ENCODE results near the gene RASAL1. TPM values are rescaled to one million over a fixed set of nuclear protein-coding genes. Genes with fewer than 3 reads are reported as not detected.
A peak's percentile ranks its signal among the peaks of the same experiment; 100 is the strongest.

Gene RASAL1
- total RNA-seq, 1 donor: not detected

DNA sequence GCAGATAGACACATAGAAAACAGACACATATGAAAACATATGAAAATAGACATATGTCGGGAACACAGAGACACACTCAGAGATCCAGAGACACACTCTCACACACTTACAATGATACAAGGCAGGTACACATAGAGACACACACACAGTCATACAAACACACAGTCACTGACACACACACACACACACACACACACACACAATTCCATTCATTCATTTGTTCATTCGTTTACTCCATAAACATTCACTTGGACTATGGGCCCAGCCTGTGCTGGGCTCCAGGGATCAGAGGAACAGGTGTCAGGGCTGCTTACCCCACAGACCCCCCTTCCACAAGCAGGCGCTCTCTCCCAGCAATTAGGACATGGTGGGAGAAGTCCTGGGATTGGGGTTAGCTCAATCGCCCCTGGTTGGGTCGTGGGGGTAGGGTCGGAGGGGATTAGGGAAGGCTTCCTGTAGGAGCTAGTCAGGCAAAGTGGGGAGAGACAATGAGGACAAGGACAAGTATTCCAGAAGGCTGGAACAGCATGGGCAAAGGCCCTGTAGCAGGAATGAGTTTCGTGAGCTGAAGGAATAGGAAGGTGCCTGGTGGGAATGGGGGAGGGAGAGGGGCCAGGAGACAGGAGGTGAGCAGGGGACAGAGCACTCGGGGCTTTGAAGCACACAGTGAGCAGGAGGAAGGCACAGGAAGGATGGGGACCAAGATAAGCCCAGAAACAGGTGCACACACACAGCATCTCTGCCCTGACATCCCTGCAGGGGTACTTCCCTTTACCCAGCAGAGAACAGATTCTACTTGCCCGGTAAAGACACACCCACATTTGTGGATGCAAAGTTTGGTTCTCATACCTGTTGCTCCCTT is 6.5 kb downstream of the RASAL1 start:
- Histone ChIP-seq H3K4me3 (ENCODE audit: insufficient read depth, low read length) (no peak overlapping the region), H3K27ac (ENCODE audit: low read depth, low read length) (no peak overlapping the region), H3K79me2 (ENCODE audit: insufficient read depth, low read length) (no peaks in the 10 kb centered on the region), H3K36me3 (ENCODE audit: insufficient read depth, low read length) (no peaks in the 10 kb centered on the region), H3K4me1 (ENCODE audit: insufficient read depth, low read length) (no peaks in the 10 kb centered on the region), H3K27me3 (ENCODE audit: insufficient read depth, low read length) (no peaks in the 10 kb centered on the region), H4K20me1 (ENCODE audit: insufficient read depth, low read length) (no peaks in the 10 kb centered on the region), H3K4me2 (ENCODE audit: insufficient read depth, low read length) (no peak overlapping the region), H3K9me3 (ENCODE audit: low read depth, low read length) (no peaks in the 10 kb centered on the region), H2AFZ (ENCODE audit: low read length) (no peak overlapping the region)
- TF ChIP-seq, protein P1, sequence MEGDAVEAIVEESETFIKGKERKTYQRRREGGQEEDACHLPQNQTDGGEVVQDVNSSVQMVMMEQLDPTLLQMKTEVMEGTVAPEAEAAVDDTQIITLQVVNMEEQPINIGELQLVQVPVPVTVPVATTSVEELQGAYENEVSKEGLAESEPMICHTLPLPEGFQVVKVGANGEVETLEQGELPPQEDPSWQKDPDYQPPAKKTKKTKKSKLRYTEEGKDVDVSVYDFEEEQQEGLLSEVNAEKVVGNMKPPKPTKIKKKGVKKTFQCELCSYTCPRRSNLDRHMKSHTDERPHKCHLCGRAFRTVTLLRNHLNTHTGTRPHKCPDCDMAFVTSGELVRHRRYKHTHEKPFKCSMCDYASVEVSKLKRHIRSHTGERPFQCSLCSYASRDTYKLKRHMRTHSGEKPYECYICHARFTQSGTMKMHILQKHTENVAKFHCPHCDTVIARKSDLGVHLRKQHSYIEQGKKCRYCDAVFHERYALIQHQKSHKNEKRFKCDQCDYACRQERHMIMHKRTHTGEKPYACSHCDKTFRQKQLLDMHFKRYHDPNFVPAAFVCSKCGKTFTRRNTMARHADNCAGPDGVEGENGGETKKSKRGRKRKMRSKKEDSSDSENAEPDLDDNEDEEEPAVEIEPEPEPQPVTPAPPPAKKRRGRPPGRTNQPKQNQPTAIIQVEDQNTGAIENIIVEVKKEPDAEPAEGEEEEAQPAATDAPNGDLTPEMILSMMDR (IDR thresholded peaks at IDR 0.05; ENCODE audit: extremely low read depth, low read depth, low read length): no peak
- DNase-seq (ENCODE audit: insufficient read length, low spot score, missing footprints): peak; percentile 64

DNA sequence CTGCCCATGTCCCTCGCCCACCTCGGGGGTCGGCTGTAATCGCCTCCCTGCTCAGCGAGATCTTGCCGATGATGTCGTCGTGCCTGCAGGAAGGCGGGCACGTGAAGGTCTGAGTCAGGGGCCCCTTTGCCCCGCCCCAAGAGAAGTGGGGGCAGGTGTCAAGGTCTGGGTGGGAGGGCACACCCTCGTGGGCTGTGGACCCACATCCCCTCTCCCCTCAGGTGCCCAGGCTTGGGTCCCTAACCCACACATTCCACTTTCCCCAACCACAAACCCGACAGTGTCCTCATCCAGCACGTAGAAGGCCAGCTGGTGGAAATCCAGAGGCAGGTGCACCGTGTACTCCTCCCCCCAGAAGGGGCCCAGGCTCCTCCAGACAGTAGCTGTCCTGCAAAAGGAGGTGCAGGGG is 7.8 kb downstream of the RASAL1 start:
- Histone ChIP-seq H2AFZ (ENCODE audit: low read length) (no peak overlapping the region), H3K4me2 (ENCODE audit: insufficient read depth, low read length) (no peak overlapping the region), H3K9me3 (ENCODE audit: low read depth, low read length) (no peaks in the 10 kb centered on the region), H3K36me3 (ENCODE audit: insufficient read depth, low read length) (no peaks in the 10 kb centered on the region), H3K27me3 (ENCODE audit: insufficient read depth, low read length) (no peaks in the 10 kb centered on the region), H3K27ac (ENCODE audit: low read depth, low read length) (no peak overlapping the region), H3K79me2 (ENCODE audit: insufficient read depth, low read length) (no peaks in the 10 kb centered on the region), H3K4me1 (ENCODE audit: insufficient read depth, low read length) (no peaks in the 10 kb centered on the region), H3K4me3 (ENCODE audit: insufficient read depth, low read length) (no peak overlapping the region), H4K20me1 (ENCODE audit: insufficient read depth, low read length) (no peaks in the 10 kb centered on the region)
- peak; percentile 82 for DNase-seq (ENCODE audit: insufficient read length, low spot score, missing footprints)
- TF ChIP-seq, protein P1 (IDR thresholded peaks at IDR 0.05; ENCODE audit: extremely low read depth, low read depth, low read length): no peak

DNA sequence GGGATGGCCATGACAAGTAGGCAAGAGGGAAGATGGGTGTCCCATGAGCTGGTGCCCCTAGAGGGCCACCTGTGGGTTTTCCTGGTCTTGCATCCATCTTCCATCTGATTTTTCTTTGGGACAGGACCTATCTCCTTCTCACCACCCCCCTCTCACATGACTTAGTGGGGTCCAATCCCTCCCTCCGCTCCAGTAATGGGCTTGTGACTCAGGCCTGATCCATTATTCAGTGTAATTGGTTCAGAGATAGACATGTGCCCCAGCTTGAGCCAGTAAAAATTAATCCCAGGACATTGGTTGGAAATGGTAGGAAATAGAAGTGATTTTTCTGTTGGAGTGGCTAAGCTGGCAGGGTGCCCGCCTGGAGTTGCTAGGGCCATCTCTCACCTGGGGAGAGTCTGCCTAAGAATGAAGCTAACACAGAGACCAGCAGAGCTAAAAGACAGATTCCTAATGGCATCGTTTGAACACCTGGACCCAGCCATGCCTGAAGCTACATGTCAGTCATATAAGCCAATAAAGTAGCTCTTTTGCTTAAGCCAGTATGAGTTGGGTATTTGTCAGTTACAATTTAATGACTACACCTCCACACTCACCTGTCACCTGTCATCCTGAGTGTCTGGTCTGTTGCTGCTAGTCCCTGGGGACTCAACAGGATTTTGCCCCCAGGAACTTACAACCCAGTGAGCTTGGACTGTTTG is 14.7 kb downstream of the RASAL1 start:
- Histone ChIP-seq H4K20me1 (ENCODE audit: insufficient read depth, low read length) (no peaks in the 10 kb centered on the region), H3K79me2 (ENCODE audit: insufficient read depth, low read length) (no peaks in the 10 kb centered on the region), H3K4me3 (ENCODE audit: insufficient read depth, low read length) (no peak overlapping the region), H2AFZ (ENCODE audit: low read length) (no peak overlapping the region), H3K27ac (ENCODE audit: low read depth, low read length) (no peak overlapping the region), H3K4me1 (ENCODE audit: insufficient read depth, low read length) (no peaks in the 10 kb centered on the region), H3K27me3 (ENCODE audit: insufficient read depth, low read length) (no peaks in the 10 kb centered on the region), H3K36me3 (ENCODE audit: insufficient read depth, low read length) (no peaks in the 10 kb centered on the region), H3K9me3 (ENCODE audit: low read depth, low read length) (no peaks in the 10 kb centered on the region), H3K4me2 (ENCODE audit: insufficient read depth, low read length) (no peak overlapping the region)
- TF ChIP-seq, protein P1 (IDR thresholded peaks at IDR 0.05; ENCODE audit: extremely low read depth, low read depth, low read length): no peak
- DNase-seq (ENCODE audit: insufficient read length, low spot score, missing footprints): peak; percentile 34

Measured in osteoblast (primary cell).